ENCODE data around the gene HMX1.

DNA sequence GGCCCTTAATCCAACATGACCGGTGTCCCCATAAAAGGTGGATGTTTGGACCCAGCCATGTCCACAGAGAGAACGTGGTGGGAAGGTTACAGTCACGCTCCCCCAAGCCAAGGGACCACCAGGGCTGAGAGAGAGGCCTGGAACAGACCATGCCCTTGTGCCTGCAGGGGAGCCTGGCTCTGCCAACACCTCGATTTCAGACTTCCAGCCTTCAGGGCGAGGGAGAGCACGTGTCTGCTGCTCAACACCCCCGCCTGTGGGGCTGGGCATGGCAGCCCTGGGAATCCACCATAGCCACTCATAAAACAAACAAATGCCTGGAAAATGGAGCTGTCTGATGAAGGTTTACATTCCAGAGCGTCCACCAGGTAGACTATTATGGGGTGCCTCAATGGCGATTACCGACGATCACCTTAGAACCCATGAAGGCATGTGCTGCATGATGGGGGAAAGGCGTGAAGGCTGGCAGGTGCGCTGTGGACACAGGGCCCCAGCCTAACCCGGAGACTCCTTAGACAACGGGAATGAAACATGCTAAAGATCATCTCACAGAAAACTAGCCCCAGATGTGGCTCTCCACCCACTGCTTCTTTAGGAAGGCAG lies 42.3 kb upstream of the HMX1 start:
- TF ChIP-seq, protein P1, sequence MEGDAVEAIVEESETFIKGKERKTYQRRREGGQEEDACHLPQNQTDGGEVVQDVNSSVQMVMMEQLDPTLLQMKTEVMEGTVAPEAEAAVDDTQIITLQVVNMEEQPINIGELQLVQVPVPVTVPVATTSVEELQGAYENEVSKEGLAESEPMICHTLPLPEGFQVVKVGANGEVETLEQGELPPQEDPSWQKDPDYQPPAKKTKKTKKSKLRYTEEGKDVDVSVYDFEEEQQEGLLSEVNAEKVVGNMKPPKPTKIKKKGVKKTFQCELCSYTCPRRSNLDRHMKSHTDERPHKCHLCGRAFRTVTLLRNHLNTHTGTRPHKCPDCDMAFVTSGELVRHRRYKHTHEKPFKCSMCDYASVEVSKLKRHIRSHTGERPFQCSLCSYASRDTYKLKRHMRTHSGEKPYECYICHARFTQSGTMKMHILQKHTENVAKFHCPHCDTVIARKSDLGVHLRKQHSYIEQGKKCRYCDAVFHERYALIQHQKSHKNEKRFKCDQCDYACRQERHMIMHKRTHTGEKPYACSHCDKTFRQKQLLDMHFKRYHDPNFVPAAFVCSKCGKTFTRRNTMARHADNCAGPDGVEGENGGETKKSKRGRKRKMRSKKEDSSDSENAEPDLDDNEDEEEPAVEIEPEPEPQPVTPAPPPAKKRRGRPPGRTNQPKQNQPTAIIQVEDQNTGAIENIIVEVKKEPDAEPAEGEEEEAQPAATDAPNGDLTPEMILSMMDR (conservative IDR thresholded peaks at IDR 0.05; ENCODE audit: low read depth in 2 of 2) = no peak
- TF ChIP-seq EZH2 (IDR thresholded peaks at IDR 0.05; ENCODE audit: low read depth, unreplicated experiment) (no peak), EZH2phosphoT487 (IDR thresholded peaks at IDR 0.05; ENCODE audit: unreplicated experiment) (no peak), NANOG (IDR thresholded peaks at IDR 0.05; ENCODE audit: borderline replicate concordance) (no peak), POLR2AphosphoS5 (IDR thresholded peaks at IDR 0.05; ENCODE audit: low read depth) (no peak), JUNB (IDR thresholded peaks at IDR 0.05; ENCODE audit: unreplicated experiment) (no peak), ZNF114 (CRISPR knock-in tag; IDR thresholded peaks at IDR 0.05) (no peak), CREB1 (CRISPR knock-in tag; IDR thresholded peaks at IDR 0.05; ENCODE audit: low read depth) (no peak)
